Activated T-helper 1 cell treated with anti-CD3 and anti-CD28 coated beads, Interleukin-2, amount 50 U/mL, for 16 hours (primary cell): ENCODE results near the gene RNF144A.

Experiments used
- DNase-seq, 2 donors: peaks; one replicate each; pipeline ENCODE4 v3.0.0-alpha.2; 2020; ENCODE audit warnings: low read depth in 1 of 2, low spot score in 1 of 2

RNF144A gene

GRCh38 chr2:7020059-7020458, 102.8 kb downstream of the RNF144A start:
- DNase-seq = no peak

GRCh38 chr2:7020468-7020867, 103.3 kb downstream of the RNF144A start:
- no peak for DNase-seq

GRCh38 chr2:7020939-7021470, 103.8 kb downstream of the RNF144A start:
- DNase-seq = no peak

GRCh38 chr2:7022492-7023385, 105.5 kb downstream of the RNF144A start:
- no peak for DNase-seq

GRCh38 chr2:7023542-7023941, 106.3 kb downstream of the RNF144A start:
- no peak for DNase-seq

- no peak for DNase-seq
These were observed 107.0 kb downstream of the RNF144A start for GRCh38 chr2:7024261-7024660.

GRCh38 chr2:7025082-7025481, 107.9 kb downstream of the RNF144A start:
- no peak for DNase-seq

GRCh38 chr2:7026742-7027141, 109.5 kb downstream of the RNF144A start:
- DNase-seq = no peak

- DNase-seq = no peak
These were observed 110.2 kb downstream of the RNF144A start for GRCh38 chr2:7027411-7027810.

- no peak for DNase-seq
These were observed 110.9 kb downstream of the RNF144A start for GRCh38 chr2:7027956-7028655.

GRCh38 chr2:7028846-7029245, 111.6 kb downstream of the RNF144A start:
- no peak for DNase-seq

GRCh38 chr2:7029291-7030059, 112.3 kb downstream of the RNF144A start:
- DNase-seq = no peak

- DNase-seq = no peak
These were observed 113.6 kb downstream of the RNF144A start for GRCh38 chr2:7030810-7031209.

- DNase-seq = peak; percentile 24 to 37
These were observed 114.5 kb downstream of the RNF144A start for GRCh38 chr2:7031547-7032245.

GRCh38 chr2:7032371-7032770, 115.2 kb downstream of the RNF144A start:
- no peak for DNase-seq

- DNase-seq = no peak
These were observed 116.1 kb downstream of the RNF144A start for GRCh38 chr2:7033136-7033960.

- no peak for DNase-seq
These were observed 117.1 kb downstream of the RNF144A start for GRCh38 chr2:7034303-7034702.

GRCh38 chr2:7035884-7036283, 118.7 kb downstream of the RNF144A start:
- no peak for DNase-seq

- no peak for DNase-seq
These were observed 120.4 kb downstream of the RNF144A start for GRCh38 chr2:7037340-7038333.
